ENCODE measurements around the gene GPC2. TPM values are rescaled to one million over a fixed set of nuclear protein-coding genes. Genes with fewer than 3 reads are reported as not detected.
"Not testable (repeated sequence)": the region's sequence is repeated elsewhere in the genome, so short reads cannot be mapped to it uniquely, and the experiment has no call there.

The GPC2 gene
- total RNA-seq, 1 experiment from 2014 or later = 17.9 TPM

GRCh38 chr7:100185726-100186125 is 8.5 kb upstream of the GPC2 start:
- DNase-seq (ENCODE audit: low read depth, low spot score) (no peak), ATAC-seq (no peak)
- Histone ChIP-seq H3K79me2 (ENCODE audit: insufficient read depth, low read length) (no peaks in the 10 kb centered on the region), H3K9me3 (ENCODE audit: control insufficient read depth in 1 of 2, insufficient read depth in 1 of 2, low read depth in 1 of 2, low read length in 2 of 2) (no peaks in the 10 kb centered on the region), H3K9ac (ENCODE audit: low read length) (no peak overlapping the region), H2AFZ (ENCODE audit: low read depth, low read length, poor library complexity, severe bottlenecking) (no peak overlapping the region), H3K4me1 (ENCODE audit: control insufficient read depth in 1 of 2, insufficient read depth in 2 of 2, low read length in 2 of 2) (peaks cover 7 to 12% of the 10 kb centered on the region in 2 experiments), H3K9me2 (ENCODE audit: insufficient read depth) (no peaks in the 10 kb centered on the region), H3K27me3 (ENCODE audit: insufficient read depth, low read length) (no peaks in the 10 kb centered on the region), H4K20me1 (ENCODE audit: insufficient read depth) (no peaks in the 10 kb centered on the region), H3K27ac (ENCODE audit: low read depth, low read length) (no peak overlapping the region), H3K4me2 (ENCODE audit: low read length) (no peak overlapping the region), H3K36me3 (ENCODE audit: control insufficient read depth in 1 of 2, insufficient read depth in 2 of 2, low read length in 2 of 2) (no peaks in the 10 kb centered on the region), H3K4me3 (replicated peaks in 1 of 2; ENCODE audit: low read depth in 1 of 2, low read length in 2 of 2) (no peak overlapping the region)
- intact Hi-C loops (cut with micrococcal nuclease) = no loop called here
- BruUV-seq (replicated peaks) = no TSS peak
- ChIA-PET CTCF (no interaction called here), RAD21 (ENCODE audit: low non-redundant PET in 1 of 2, low total read pairs in 2 of 2, uncharacterized antibody in 2 of 2, unreplicated experiment in 2 of 2) (no interaction called here), POLR2A (no interaction called here)
- TF ChIP-seq ZNF274 (IDR thresholded peaks at IDR 0.05; ENCODE audit: low read depth, low read length) (no peak), POLR2A (IDR thresholded peaks at IDR 0.05; ENCODE audit: borderline replicate concordance, extremely low read depth, insufficient read depth, insufficient read length) (no peak), TCF7L2 (IDR thresholded peaks at IDR 0.05; ENCODE audit: borderline replicate concordance, extremely low read depth, insufficient read depth, insufficient read length) (no peak), ATF3 (IDR thresholded peaks at IDR 0.05) (no peak), JUND (IDR thresholded peaks at IDR 0.05) (no peak), SRF (IDR thresholded peaks at IDR 0.05; ENCODE audit: low read depth) (no peak), CBX3 (IDR thresholded peaks at IDR 0.05; ENCODE audit: low read depth) (no peak), EZH2 (IDR thresholded peaks at IDR 0.05) (no peak), EZH2phosphoT487 (IDR thresholded peaks at IDR 0.05; ENCODE audit: borderline replicate concordance) (no peak), CEBPB (IDR thresholded peaks at IDR 0.05; ENCODE audit: low read depth) (no peak)

GRCh38 chr7:100183090-100183489 is 5.9 kb upstream of the GPC2 start:
- H3K4me1 ChIP-seq (ENCODE audit: control insufficient read depth in 1 of 2, insufficient read depth in 2 of 2, low read length in 2 of 2); H3K4me3 ChIP-seq (replicated peaks in 1 of 2; ENCODE audit: low read depth in 1 of 2, low read length in 2 of 2); H3K9me2 ChIP-seq (ENCODE audit: insufficient read depth); DNase-seq (ENCODE audit: low read depth, low spot score); CTCF ChIA-PET; H3K27ac ChIP-seq (ENCODE audit: low read depth, low read length); H4K20me1 ChIP-seq (ENCODE audit: insufficient read depth); H2AFZ ChIP-seq (ENCODE audit: low read depth, low read length, poor library complexity, severe bottlenecking); H3K4me2 ChIP-seq (ENCODE audit: low read length); H3K27me3 ChIP-seq (ENCODE audit: insufficient read depth, low read length); BruUV-seq (replicated peaks); H3K9me3 ChIP-seq (ENCODE audit: control insufficient read depth in 1 of 2, insufficient read depth in 1 of 2, low read depth in 1 of 2, low read length in 2 of 2); intact Hi-C loops (cut with micrococcal nuclease); H3K9ac ChIP-seq (ENCODE audit: low read length); H3K36me3 ChIP-seq (ENCODE audit: control insufficient read depth in 1 of 2, insufficient read depth in 2 of 2, low read length in 2 of 2); RAD21 ChIA-PET (ENCODE audit: low non-redundant PET in 1 of 2, low total read pairs in 2 of 2, uncharacterized antibody in 2 of 2, unreplicated experiment in 2 of 2); POLR2A ChIA-PET; H3K79me2 ChIP-seq (ENCODE audit: insufficient read depth, low read length): not testable (repeated sequence)
- ATAC-seq = peak; percentile 52; the same call in 1 of the 2 replicates
- TF ChIP-seq EGR1 (IDR thresholded peaks at IDR 0.05; ENCODE audit: low read depth) = peak; percentile 56; the same call in 1 of the 2 replicates

GRCh38 chr7:100182616-100183015 is 5.4 kb upstream of the GPC2 start:
- H3K4me2 ChIP-seq (ENCODE audit: low read length); ATAC-seq; DNase-seq (ENCODE audit: low read depth, low spot score); H3K79me2 ChIP-seq (ENCODE audit: insufficient read depth, low read length); H4K20me1 ChIP-seq (ENCODE audit: insufficient read depth); H3K27ac ChIP-seq (ENCODE audit: low read depth, low read length); H3K4me3 ChIP-seq (replicated peaks in 1 of 2; ENCODE audit: low read depth in 1 of 2, low read length in 2 of 2); BruUV-seq (replicated peaks); H3K27me3 ChIP-seq (ENCODE audit: insufficient read depth, low read length); H3K9me3 ChIP-seq (ENCODE audit: control insufficient read depth in 1 of 2, insufficient read depth in 1 of 2, low read depth in 1 of 2, low read length in 2 of 2); H3K9me2 ChIP-seq (ENCODE audit: insufficient read depth); H2AFZ ChIP-seq (ENCODE audit: low read depth, low read length, poor library complexity, severe bottlenecking); H3K36me3 ChIP-seq (ENCODE audit: control insufficient read depth in 1 of 2, insufficient read depth in 2 of 2, low read length in 2 of 2); intact Hi-C loops (cut with micrococcal nuclease); CTCF ChIA-PET; H3K9ac ChIP-seq (ENCODE audit: low read length); POLR2A ChIA-PET; RAD21 ChIA-PET (ENCODE audit: low non-redundant PET in 1 of 2, low total read pairs in 2 of 2, uncharacterized antibody in 2 of 2, unreplicated experiment in 2 of 2): not testable (repeated sequence)
- H3K4me1 ChIP-seq (ENCODE audit: control insufficient read depth in 1 of 2, insufficient read depth in 2 of 2, low read length in 2 of 2) = peaks cover 7 to 12% of the 10 kb centered on the region in 2 experiments

Data from HCT116 (cell line).